ENCODE measurements around the gene BICC1.

The BICC1 gene

GRCh38 chr10:58796242-58796641 lies 283.6 kb downstream of the BICC1 start:
- DNase-seq = no peak

- no peak for DNase-seq
Observed at GRCh38 chr10:58796824-58797223, 284.2 kb downstream of the BICC1 start.

- no peak for DNase-seq
Observed at GRCh38 chr10:58797356-58797755, 284.7 kb downstream of the BICC1 start.

- no peak for DNase-seq
Observed at GRCh38 chr10:58802047-58802446, 289.4 kb downstream of the BICC1 start.

GRCh38 chr10:58806323-58806722 lies 293.7 kb downstream of the BICC1 start:
- no peak for DNase-seq

GRCh38 chr10:58806970-58807628 lies 294.4 kb downstream of the BICC1 start:
- no peak for DNase-seq

- DNase-seq = no peak
Observed at GRCh38 chr10:58807629-58808022, 295.0 kb downstream of the BICC1 start.

- no peak for DNase-seq
Observed at GRCh38 chr10:58810751-58811150, 298.1 kb downstream of the BICC1 start.

GRCh38 chr10:58813573-58813972 lies 300.9 kb downstream of the BICC1 start:
- DNase-seq = no peak

- DNase-seq = no peak
Observed at GRCh38 chr10:58817201-58817846, 304.7 kb downstream of the BICC1 start.

GRCh38 chr10:58818900-58819299 lies 306.2 kb downstream of the BICC1 start:
- no peak for DNase-seq

- no peak for DNase-seq
Observed at GRCh38 chr10:58820386-58820785, 307.7 kb downstream of the BICC1 start.

GRCh38 chr10:58820861-58821751 lies 308.4 kb downstream of the BICC1 start:
- DNase-seq = no peak

- no peak for DNase-seq
Observed at GRCh38 chr10:58821752-58822056, 309.0 kb downstream of the BICC1 start.

- no peak for DNase-seq
Observed at GRCh38 chr10:58823983-58824382, 311.3 kb downstream of the BICC1 start.

GRCh38 chr10:58824396-58824795 lies 311.7 kb downstream of the BICC1 start:
- DNase-seq = no peak

GRCh38 chr10:58826694-58827093 lies 314.0 kb downstream of the BICC1 start:
- DNase-seq = no peak

- no peak for DNase-seq
Observed at GRCh38 chr10:58827381-58827780, 314.7 kb downstream of the BICC1 start.

GRCh38 chr10:58829839-58830238 lies 317.2 kb downstream of the BICC1 start:
- DNase-seq = no peak

GRCh38 chr10:58830697-58831096 lies 318.0 kb downstream of the BICC1 start:
- no peak for DNase-seq

GRCh38 chr10:58833771-58834561 lies 321.3 kb downstream of the BICC1 start:
- DNase-seq = no peak

GRCh38 chr10:58836176-58836700 lies 323.6 kb downstream of the BICC1 start:
- DNase-seq = no peak

GRCh38 chr10:58836991-58837575 lies 324.4 kb downstream of the BICC1 start:
- DNase-seq = no peak
